ENCODE measurements around the gene SNORC. TPM values are rescaled to one million over a fixed set of nuclear protein-coding genes. Genes with fewer than 3 reads are reported as not detected.

The SNORC gene
- total and polyA plus RNA-seq, 2 of the 13 experiments (the other 11 are each of a cell fraction or from before 2014, with no cell fraction given) = 59.1 to 86.1 TPM

- no peak for TF ChIP-seq ZNF770 (CRISPR knock-in tag; IDR thresholded peaks at IDR 0.05)
- no peak for TF ChIP-seq MTF2 (CRISPR knock-in tag; IDR thresholded peaks at IDR 0.05; ENCODE audit: borderline replicate concordance)
- TF ChIP-seq SMAD3 (CRISPR knock-in tag; IDR thresholded peaks at IDR 0.05) = 0 out of 2 replicates have a peak, but pooled peaks have one; percentile 37
- TF ChIP-seq, protein P1, sequence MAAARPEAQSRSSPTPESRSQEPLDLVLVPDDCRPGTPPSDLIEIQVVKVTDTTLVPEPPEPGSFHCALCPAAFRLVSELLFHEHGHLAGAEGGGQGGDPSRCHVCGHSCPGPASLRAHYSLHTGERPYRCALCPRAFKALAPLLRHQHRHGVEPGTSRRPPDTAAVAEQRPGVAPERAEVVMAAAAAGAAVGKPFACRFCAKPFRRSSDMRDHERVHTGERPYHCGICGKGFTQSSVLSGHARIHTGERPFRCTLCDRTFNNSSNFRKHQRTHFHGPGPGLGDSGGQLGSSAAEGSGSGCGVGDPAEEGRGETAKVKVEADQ (CRISPR knock-in tag; IDR thresholded peaks at IDR 0.05; ENCODE audit: borderline replicate concordance) = 0 out of 2 replicates have a peak, but pooled peaks have one; percentile 31
- no peak for TF ChIP-seq ZNF792 (CRISPR knock-in tag; IDR thresholded peaks at IDR 0.05)
- no peak for TF ChIP-seq ZNF224 (CRISPR knock-in tag; IDR thresholded peaks at IDR 0.05)
- TF ChIP-seq ZFP82 (CRISPR knock-in tag; IDR thresholded peaks at IDR 0.05; ENCODE audit: borderline replicate concordance) = no peak
- TF ChIP-seq, protein P2, sequence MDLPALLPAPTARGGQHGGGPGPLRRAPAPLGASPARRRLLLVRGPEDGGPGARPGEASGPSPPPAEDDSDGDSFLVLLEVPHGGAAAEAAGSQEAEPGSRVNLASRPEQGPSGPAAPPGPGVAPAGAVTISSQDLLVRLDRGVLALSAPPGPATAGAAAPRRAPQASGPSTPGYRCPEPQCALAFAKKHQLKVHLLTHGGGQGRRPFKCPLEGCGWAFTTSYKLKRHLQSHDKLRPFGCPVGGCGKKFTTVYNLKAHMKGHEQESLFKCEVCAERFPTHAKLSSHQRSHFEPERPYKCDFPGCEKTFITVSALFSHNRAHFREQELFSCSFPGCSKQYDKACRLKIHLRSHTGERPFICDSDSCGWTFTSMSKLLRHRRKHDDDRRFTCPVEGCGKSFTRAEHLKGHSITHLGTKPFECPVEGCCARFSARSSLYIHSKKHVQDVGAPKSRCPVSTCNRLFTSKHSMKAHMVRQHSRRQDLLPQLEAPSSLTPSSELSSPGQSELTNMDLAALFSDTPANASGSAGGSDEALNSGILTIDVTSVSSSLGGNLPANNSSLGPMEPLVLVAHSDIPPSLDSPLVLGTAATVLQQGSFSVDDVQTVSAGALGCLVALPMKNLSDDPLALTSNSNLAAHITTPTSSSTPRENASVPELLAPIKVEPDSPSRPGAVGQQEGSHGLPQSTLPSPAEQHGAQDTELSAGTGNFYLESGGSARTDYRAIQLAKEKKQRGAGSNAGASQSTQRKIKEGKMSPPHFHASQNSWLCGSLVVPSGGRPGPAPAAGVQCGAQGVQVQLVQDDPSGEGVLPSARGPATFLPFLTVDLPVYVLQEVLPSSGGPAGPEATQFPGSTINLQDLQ (CRISPR knock-in tag; IDR thresholded peaks at IDR 0.05) = no peak
- TF ChIP-seq ZBTB1 (CRISPR knock-in tag; IDR thresholded peaks at IDR 0.05; ENCODE audit: borderline replicate concordance) = no peak
- no peak for TF ChIP-seq GPBP1L1 (CRISPR knock-in tag; IDR thresholded peaks at IDR 0.05)
- TF ChIP-seq, protein P3, sequence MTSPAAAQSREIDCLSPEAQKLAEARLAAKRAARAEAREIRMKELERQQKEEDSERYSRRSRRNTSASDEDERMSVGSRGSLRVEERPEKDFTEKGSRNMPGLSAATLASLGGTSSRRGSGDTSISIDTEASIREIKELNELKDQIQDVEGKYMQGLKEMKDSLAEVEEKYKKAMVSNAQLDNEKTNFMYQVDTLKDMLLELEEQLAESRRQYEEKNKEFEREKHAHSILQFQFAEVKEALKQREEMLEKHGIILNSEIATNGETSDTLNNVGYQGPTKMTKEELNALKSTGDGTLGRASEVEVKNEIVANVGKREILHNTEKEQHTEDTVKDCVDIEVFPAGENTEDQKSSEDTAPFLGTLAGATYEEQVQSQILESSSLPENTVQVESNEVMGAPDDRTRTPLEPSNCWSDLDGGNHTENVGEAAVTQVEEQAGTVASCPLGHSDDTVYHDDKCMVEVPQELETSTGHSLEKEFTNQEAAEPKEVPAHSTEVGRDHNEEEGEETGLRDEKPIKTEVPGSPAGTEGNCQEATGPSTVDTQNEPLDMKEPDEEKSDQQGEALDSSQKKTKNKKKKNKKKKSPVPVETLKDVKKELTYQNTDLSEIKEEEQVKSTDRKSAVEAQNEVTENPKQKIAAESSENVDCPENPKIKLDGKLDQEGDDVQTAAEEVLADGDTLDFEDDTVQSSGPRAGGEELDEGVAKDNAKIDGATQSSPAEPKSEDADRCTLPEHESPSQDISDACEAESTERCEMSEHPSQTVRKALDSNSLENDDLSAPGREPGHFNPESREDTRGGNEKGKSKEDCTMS (CRISPR knock-in tag; conservative IDR thresholded peaks at IDR 0.05) = no peak
- TF ChIP-seq DRAP1 (CRISPR knock-in tag; IDR thresholded peaks at IDR 0.05) = no peak
- TF ChIP-seq SCMH1 (CRISPR knock-in tag; IDR thresholded peaks at IDR 0.05; ENCODE audit: borderline replicate concordance) = no peak
- peak; percentile 37; the same call in 1 of the 2 replicates for TF ChIP-seq ZSCAN31 (CRISPR knock-in tag; IDR thresholded peaks at IDR 0.05; ENCODE audit: low read depth)
Measured at GRCh38 chr2:232869138-232870017, 686 bp upstream of the SNORC start (continued).
